H1 (cell line): Measurements from ENCODE around the gene SSC5D. TPM values are rescaled to one million over a fixed set of nuclear protein-coding genes. Genes with fewer than 3 reads are reported as not detected.

Experiments used
- CREB1 ChIP-seq: IDR thresholded peaks from 2 replicates; pipeline ENCODE4 v1.6.1; 2012; ENCODE audit warnings: inconsistent platforms
- KDM4A ChIP-seq: IDR thresholded peaks from one replicate; pipeline ENCODE4 v1.7.1; 2012; ENCODE audit warnings: low read depth, mild to moderate bottlenecking, moderate library complexity, low read length, inconsistent platforms; ENCODE audit not compliant: severe bottlenecking
- POU5F1 ChIP-seq: IDR thresholded peaks from 2 replicates; pipeline ENCODE4 v1.6.1; 2011; ENCODE audit warnings: low read depth, mild to moderate bottlenecking, low read length, moderate library complexity
- SIN3A ChIP-seq, 2 experiments: IDR thresholded peaks in 1 of 2; conservative IDR thresholded peaks in 1 of 2; 2 replicates each; pipeline ENCODE4 v1.6.1; 2011 to 2012; ENCODE audit warnings: low read length in 2 of 2, improper control_type of control experiment in 1 of 2, low read depth in 1 of 2, mild to moderate bottlenecking in 1 of 2
- polyA plus RNA-seq, 7 experiments: library from polyadenylated mRNA; depleted of rRNA in 3 of 7; stranded (reverse) in 5 of 7; unstranded in 2 of 7; fragments of >200 nt in 5 of 7; fragments of 200-250 nt in 2 of 7; gene quantifications; 1 replicate in 5 of 7; 2 replicates in 1 of 7; 4 replicates in 1 of 7; pipeline versions ENCODE4 v1.2.1 to v1.2.3, GENCODE V29; 2011 to 2013; ENCODE audit warnings: missing spikeins in 2 of 7, mixed read lengths in 2 of 7
- total RNA-seq: library from RNA; stranded (reverse); fragmentation: NEBNext Ultra II Directional; extraction: Animal tissue kit (Norgen Biotek cat#: 25700); gene quantifications from 2 replicates; pipeline ENCODE4 v1.2.1, GENCODE V29; 2021
- TF ChIP-seq, protein P1 (sequence below): fragments of 300-600 bp; sonication (generic); IDR thresholded peaks from 2 replicates; pipeline ENCODE4 v1.7.1; 2012; ENCODE audit warnings: low read length, moderate library complexity, mild to moderate bottlenecking, inconsistent platforms; ENCODE audit not compliant: insufficient replicate concordance

SSC5D gene
- total and polyA plus RNA-seq, 2 of the 8 experiments (the other 6 are each of a cell fraction or from before 2014, with no cell fraction given): 0.39 to 1.7 TPM

DNA sequence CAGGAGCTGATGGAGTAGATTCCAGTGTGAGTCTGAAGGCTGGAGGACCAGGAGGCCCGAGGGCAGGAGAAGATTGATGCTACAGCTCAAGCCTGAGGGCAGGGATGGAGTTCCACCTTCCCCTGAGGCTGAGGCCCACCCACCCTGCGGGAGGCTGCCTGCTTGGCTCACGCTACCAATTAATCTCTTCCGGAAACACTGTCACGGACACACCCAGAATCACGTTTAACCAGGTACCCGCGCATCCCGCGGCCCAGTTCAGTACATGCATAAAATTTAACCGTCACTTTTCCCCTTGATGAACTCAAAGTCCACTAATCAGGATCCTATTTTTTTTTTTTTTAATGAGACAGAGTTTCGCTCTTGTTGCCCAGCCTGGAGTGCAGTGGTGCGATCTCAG, 17.0 kb upstream of the SSC5D start (continued):
- TF ChIP-seq, protein P1, sequence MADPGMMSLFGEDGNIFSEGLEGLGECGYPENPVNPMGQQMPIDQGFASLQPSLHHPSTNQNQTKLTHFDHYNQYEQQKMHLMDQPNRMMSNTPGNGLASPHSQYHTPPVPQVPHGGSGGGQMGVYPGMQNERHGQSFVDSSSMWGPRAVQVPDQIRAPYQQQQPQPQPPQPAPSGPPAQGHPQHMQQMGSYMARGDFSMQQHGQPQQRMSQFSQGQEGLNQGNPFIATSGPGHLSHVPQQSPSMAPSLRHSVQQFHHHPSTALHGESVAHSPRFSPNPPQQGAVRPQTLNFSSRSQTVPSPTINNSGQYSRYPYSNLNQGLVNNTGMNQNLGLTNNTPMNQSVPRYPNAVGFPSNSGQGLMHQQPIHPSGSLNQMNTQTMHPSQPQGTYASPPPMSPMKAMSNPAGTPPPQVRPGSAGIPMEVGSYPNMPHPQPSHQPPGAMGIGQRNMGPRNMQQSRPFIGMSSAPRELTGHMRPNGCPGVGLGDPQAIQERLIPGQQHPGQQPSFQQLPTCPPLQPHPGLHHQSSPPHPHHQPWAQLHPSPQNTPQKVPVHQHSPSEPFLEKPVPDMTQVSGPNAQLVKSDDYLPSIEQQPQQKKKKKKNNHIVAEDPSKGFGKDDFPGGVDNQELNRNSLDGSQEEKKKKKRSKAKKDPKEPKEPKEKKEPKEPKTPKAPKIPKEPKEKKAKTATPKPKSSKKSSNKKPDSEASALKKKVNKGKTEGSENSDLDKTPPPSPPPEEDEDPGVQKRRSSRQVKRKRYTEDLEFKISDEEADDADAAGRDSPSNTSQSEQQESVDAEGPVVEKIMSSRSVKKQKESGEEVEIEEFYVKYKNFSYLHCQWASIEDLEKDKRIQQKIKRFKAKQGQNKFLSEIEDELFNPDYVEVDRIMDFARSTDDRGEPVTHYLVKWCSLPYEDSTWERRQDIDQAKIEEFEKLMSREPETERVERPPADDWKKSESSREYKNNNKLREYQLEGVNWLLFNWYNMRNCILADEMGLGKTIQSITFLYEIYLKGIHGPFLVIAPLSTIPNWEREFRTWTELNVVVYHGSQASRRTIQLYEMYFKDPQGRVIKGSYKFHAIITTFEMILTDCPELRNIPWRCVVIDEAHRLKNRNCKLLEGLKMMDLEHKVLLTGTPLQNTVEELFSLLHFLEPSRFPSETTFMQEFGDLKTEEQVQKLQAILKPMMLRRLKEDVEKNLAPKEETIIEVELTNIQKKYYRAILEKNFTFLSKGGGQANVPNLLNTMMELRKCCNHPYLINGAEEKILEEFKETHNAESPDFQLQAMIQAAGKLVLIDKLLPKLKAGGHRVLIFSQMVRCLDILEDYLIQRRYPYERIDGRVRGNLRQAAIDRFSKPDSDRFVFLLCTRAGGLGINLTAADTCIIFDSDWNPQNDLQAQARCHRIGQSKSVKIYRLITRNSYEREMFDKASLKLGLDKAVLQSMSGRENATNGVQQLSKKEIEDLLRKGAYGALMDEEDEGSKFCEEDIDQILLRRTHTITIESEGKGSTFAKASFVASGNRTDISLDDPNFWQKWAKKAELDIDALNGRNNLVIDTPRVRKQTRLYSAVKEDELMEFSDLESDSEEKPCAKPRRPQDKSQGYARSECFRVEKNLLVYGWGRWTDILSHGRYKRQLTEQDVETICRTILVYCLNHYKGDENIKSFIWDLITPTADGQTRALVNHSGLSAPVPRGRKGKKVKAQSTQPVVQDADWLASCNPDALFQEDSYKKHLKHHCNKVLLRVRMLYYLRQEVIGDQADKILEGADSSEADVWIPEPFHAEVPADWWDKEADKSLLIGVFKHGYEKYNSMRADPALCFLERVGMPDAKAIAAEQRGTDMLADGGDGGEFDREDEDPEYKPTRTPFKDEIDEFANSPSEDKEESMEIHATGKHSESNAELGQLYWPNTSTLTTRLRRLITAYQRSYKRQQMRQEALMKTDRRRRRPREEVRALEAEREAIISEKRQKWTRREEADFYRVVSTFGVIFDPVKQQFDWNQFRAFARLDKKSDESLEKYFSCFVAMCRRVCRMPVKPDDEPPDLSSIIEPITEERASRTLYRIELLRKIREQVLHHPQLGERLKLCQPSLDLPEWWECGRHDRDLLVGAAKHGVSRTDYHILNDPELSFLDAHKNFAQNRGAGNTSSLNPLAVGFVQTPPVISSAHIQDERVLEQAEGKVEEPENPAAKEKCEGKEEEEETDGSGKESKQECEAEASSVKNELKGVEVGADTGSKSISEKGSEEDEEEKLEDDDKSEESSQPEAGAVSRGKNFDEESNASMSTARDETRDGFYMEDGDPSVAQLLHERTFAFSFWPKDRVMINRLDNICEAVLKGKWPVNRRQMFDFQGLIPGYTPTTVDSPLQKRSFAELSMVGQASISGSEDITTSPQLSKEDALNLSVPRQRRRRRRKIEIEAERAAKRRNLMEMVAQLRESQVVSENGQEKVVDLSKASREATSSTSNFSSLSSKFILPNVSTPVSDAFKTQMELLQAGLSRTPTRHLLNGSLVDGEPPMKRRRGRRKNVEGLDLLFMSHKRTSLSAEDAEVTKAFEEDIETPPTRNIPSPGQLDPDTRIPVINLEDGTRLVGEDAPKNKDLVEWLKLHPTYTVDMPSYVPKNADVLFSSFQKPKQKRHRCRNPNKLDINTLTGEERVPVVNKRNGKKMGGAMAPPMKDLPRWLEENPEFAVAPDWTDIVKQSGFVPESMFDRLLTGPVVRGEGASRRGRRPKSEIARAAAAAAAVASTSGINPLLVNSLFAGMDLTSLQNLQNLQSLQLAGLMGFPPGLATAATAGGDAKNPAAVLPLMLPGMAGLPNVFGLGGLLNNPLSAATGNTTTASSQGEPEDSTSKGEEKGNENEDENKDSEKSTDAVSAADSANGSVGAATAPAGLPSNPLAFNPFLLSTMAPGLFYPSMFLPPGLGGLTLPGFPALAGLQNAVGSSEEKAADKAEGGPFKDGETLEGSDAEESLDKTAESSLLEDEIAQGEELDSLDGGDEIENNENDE: no peak
- no peak for TF ChIP-seq SIN3A (conservative IDR thresholded peaks at IDR 0.05 in 1 of 2, IDR thresholded peaks at IDR 0.05 in 1 of 2; ENCODE audit: low read depth in 1 of 2, low read length in 2 of 2)
- TF ChIP-seq CREB1: no peak
- TF ChIP-seq KDM4A: no peak
- no peak for TF ChIP-seq POU5F1
- TF ChIP-seq, all 59 proteins: peak for 0
